PFSK-1 (cell line): ENCODE data around the gene HOXB1.

Source experiments
- FOXP2 ChIP-seq: optimal IDR thresholded peaks from 2 replicates; pipeline ENCODE3; 2011; ENCODE audit warnings: borderline replicate concordance, control low read depth, inconsistent platforms; ENCODE audit not compliant: insufficient read depth; ENCODE audit errors: extremely low read length, extremely low read depth
- POLR2AphosphoS5 ChIP-seq: IDR thresholded peaks from 2 replicates; pipeline ENCODE4 v1.6.1; 2012; ENCODE audit warnings: low read depth, mild to moderate bottlenecking, control low read depth, low read length, moderate library complexity
- SIN3A ChIP-seq: IDR thresholded peaks from 2 replicates; pipeline ENCODE4 v1.6.1; 2012; ENCODE audit warnings: mild to moderate bottlenecking, low read length, moderate library complexity, borderline replicate concordance; ENCODE audit not compliant: insufficient read depth
- TAF1 ChIP-seq: IDR thresholded peaks from 2 replicates; pipeline ENCODE4 v1.6.1; 2012; ENCODE audit warnings: low read length, control low read depth, borderline replicate concordance; ENCODE audit not compliant: insufficient read depth
- TF ChIP-seq, protein P1 (sequence below), 2 experiments: IDR thresholded peaks; 2 replicates each; pipeline versions ENCODE4 v1.6.1 to v1.8.0; 2011 to 2012; ENCODE audit warnings: low read depth in 2 of 2, low read length in 2 of 2, control low read depth in 1 of 2, inconsistent platforms in 1 of 2, mild to moderate bottlenecking in 1 of 2, moderate library complexity in 1 of 2; ENCODE audit not compliant: insufficient read depth in 1 of 2

HOXB1 gene

DNA sequence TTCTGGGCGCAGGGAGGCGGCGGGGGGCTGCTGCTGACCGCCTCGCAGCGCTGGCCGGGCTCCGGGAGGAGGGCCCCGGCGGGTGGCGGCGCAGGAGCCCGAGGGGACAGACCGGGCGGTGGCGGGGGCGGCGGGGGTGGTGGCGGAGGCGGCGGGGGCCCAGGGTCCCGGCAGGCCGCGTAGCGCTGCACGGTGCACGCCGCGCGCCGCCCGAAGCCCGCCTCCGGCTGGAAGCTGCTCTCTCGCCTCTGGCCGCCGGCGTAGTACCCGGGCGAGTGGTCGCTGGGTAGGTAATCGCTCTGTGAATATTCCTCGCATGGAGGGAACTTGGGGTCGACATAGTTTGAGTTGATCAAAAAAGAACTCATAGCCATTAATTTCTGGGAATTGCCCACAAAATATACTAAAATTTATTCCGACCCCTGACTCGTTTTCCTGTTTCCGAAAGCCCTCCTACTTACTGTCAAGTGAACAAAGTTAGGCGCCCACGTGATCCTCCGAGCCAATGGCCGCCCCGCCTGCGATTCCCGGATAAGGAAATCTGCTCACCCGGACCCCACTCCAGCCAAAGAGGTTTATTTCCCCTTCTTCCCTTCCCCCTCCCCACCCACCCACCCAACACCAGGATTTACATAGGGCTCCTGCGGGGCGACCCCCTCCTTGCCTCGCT is 47.3 kb upstream of the HOXB1 start, which contains the start of gene HOXB4:
Gene HOXB4, minus strand, starts transcription at position 405 of the 670 bp plus-strand sequence. Its CDS starts 31 bp downstream, at position 374.
- TF ChIP-seq POLR2AphosphoS5 (no peak), SIN3A (no peak), FOXP2 (no peak), TAF1 (no peak)

DNA sequence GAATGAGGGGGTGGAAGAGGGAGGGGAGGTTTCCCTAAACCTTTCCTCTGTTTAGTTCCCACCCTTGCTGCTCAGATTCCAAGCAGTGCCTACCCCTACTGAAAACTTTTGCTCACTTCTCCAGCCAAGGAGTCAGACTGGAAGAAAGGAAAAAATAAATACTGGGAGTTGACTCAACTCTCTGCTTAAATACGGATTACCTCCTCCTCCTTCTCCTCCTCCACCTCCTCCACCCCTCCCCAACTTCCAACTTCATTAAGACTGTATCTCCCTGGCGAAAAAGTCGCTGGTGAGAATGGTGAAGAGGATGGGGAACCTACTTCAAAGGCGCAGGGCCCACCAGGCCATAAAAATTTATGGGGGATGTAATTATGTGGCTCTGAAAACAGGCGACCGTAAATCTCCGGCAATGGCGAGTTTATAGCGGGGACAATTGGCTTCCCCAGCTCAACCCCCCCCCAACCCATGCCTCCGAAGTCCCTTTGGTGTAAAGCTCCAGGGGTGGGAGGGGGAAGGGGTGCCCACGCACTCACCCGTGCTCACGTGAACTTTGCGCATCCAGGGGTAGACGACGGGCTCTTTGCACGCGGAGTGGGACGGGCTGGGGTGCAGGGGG is 46.6 kb upstream of the HOXB1 start:
- no peak for TF ChIP-seq TAF1
- no peak for TF ChIP-seq POLR2AphosphoS5
- no peak for TF ChIP-seq FOXP2
- TF ChIP-seq, protein P1, sequence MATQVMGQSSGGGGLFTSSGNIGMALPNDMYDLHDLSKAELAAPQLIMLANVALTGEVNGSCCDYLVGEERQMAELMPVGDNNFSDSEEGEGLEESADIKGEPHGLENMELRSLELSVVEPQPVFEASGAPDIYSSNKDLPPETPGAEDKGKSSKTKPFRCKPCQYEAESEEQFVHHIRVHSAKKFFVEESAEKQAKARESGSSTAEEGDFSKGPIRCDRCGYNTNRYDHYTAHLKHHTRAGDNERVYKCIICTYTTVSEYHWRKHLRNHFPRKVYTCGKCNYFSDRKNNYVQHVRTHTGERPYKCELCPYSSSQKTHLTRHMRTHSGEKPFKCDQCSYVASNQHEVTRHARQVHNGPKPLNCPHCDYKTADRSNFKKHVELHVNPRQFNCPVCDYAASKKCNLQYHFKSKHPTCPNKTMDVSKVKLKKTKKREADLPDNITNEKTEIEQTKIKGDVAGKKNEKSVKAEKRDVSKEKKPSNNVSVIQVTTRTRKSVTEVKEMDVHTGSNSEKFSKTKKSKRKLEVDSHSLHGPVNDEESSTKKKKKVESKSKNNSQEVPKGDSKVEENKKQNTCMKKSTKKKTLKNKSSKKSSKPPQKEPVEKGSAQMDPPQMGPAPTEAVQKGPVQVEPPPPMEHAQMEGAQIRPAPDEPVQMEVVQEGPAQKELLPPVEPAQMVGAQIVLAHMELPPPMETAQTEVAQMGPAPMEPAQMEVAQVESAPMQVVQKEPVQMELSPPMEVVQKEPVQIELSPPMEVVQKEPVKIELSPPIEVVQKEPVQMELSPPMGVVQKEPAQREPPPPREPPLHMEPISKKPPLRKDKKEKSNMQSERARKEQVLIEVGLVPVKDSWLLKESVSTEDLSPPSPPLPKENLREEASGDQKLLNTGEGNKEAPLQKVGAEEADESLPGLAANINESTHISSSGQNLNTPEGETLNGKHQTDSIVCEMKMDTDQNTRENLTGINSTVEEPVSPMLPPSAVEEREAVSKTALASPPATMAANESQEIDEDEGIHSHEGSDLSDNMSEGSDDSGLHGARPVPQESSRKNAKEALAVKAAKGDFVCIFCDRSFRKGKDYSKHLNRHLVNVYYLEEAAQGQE (IDR thresholded peaks at IDR 0.05; ENCODE audit: insufficient read depth in 1 of 2, low read depth in 2 of 2, low read length in 2 of 2): no peak
- TF ChIP-seq SIN3A: no peak

DNA sequence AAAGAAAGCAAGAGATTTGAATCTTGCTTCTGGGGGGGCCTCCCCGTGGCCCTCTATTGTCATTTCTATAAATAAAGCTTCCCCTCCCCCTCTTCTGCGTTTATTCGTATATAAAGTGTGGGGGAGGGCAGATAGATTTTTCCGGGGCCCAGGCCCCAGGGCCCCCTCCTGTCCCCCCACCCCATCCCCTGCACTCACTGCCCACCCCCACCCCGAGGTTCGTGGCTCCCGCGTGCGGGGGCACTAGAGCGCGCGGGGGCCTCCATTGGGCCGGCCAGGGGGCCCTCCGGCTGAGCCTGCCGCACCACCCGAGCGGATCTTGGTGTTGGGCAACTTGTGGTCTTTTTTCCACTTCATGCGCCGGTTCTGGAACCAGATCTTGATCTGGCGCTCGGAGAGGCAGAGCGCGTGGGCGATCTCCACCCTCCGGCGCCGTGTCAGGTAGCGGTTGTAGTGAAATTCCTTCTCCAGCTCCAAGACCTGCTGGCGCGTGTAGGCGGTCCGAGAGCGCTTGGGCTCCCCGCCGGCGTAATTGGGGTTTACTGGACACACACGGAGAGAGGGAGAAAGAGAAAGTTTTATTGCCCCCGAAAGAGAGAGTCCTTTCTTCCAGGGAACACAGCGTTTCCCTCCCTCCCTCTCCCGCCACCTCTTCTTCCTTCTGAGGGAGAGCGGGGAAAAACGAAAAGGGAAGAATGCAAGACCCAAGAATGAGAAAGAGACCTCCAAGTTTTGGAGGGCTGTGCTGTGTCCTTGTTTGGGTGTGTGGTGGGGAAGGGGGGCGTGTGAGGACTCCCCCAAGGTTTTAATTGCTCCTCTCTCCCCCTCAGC is 45.9 kb upstream of the HOXB1 start:
- TF ChIP-seq SIN3A: no peak
- TF ChIP-seq FOXP2: no peak
- TF ChIP-seq, protein P1 (IDR thresholded peaks at IDR 0.05; ENCODE audit: insufficient read depth in 1 of 2, low read depth in 2 of 2, low read length in 2 of 2): no peak
- no peak for TF ChIP-seq TAF1
- TF ChIP-seq POLR2AphosphoS5: no peak

DNA sequence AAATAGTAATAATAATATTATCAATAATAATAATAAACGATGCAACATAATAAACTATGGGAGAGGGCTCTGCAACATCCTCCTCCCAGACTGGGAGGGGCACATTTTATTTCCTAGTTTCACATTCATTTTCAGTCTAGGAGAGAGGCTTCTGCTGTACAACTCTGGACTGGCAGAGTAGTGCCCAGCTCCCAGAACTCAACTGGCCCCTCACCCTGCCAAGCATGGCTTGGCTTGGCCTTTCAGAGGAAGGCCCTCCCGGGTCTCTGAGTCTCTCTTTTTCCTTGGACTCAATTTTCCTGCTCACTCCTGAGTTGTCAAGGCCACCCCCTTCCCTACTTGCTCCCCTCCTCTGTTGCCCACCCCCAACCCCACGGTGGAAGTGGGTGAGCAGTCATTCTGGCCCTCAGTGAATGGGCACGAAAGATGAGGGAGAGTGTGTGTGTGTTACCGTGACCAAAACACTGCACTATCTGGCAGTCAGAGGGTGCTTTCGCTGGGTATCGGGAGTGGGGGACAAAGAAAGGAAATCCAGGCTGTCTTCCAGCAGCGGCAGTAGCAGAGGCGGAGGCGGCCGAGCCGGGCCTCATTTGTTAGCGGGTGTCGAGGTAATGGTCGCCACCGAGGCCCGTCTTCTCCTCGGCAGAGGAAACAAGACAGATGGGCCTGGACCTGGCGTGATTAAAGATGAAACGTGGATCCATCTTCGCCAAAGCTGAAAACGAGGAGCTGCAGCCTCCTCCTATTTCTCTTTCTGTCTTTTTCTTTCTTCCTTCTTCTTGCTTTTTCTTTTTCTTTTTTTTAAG is 45.1 kb upstream of the HOXB1 start:
- TF ChIP-seq, protein P1 (IDR thresholded peaks at IDR 0.05; ENCODE audit: insufficient read depth in 1 of 2, low read depth in 2 of 2, low read length in 2 of 2): no peak
- TF ChIP-seq SIN3A (no peak), POLR2AphosphoS5 (no peak), TAF1 (no peak), FOXP2 (no peak)
